ENCODE measurements around the gene ADARB2. TPM values are rescaled to one million over a fixed set of nuclear protein-coding genes. Genes with fewer than 3 reads are reported as not detected.
"Not testable (repeated sequence)": the region's sequence is repeated elsewhere in the genome, so short reads cannot be mapped to it uniquely, and the experiment has no call there.

Gene ADARB2
- total RNA-seq, 1 donor from 2014 or later: 1.8 TPM

- H3K4me1 Mint-ChIP-seq: peaks cover 18% of the 10 kb centered on the region
- TF ChIP-seq, protein P1, sequence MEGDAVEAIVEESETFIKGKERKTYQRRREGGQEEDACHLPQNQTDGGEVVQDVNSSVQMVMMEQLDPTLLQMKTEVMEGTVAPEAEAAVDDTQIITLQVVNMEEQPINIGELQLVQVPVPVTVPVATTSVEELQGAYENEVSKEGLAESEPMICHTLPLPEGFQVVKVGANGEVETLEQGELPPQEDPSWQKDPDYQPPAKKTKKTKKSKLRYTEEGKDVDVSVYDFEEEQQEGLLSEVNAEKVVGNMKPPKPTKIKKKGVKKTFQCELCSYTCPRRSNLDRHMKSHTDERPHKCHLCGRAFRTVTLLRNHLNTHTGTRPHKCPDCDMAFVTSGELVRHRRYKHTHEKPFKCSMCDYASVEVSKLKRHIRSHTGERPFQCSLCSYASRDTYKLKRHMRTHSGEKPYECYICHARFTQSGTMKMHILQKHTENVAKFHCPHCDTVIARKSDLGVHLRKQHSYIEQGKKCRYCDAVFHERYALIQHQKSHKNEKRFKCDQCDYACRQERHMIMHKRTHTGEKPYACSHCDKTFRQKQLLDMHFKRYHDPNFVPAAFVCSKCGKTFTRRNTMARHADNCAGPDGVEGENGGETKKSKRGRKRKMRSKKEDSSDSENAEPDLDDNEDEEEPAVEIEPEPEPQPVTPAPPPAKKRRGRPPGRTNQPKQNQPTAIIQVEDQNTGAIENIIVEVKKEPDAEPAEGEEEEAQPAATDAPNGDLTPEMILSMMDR (conservative IDR thresholded peaks at IDR 0.05): no peak
- H3K36me3 Mint-ChIP-seq (ENCODE audit: low read depth): no peaks in the 10 kb centered on the region
- no peak overlapping the region for H3K27ac Mint-ChIP-seq (ENCODE audit: unreplicated experiment)
- DNase-seq (ENCODE audit: low read depth, low spot score): no peak
- no peak overlapping the region for H3K4me3 Mint-ChIP-seq
- H3K9me3 Mint-ChIP-seq: no peaks in the 10 kb centered on the region
- H3K27me3 Mint-ChIP-seq (ENCODE audit: low read depth): peaks cover 7% of the 10 kb centered on the region
These were observed 275.3 kb downstream of the ADARB2 start for GRCh38 chr10:1462032-1462431.

DNA sequence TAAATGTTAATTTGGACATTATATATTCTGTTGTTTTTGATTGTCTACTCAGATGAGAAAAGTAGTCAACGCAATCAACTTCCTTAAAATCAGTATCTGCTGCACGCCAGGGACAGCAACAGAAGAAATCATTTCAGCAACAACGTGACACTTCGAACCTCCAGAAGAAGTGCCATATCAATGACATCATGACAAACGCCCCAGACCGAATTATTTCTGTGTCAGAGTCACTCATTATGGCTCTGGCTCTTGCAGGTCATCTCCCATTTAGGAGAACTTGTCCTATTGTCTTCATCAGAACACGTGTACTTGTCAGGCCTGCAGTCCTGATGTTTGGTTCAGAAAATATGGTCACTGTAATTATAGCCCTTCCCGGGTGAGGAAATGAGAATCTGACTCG, 276.3 kb downstream of the ADARB2 start:
- no peak overlapping the region for H3K4me3 Mint-ChIP-seq
- TF ChIP-seq, protein P1 (conservative IDR thresholded peaks at IDR 0.05): no peak
- no peak overlapping the region for H3K27ac Mint-ChIP-seq (ENCODE audit: unreplicated experiment)
- H3K9me3 Mint-ChIP-seq: no peaks in the 10 kb centered on the region
- H3K36me3 Mint-ChIP-seq (ENCODE audit: low read depth): no peaks in the 10 kb centered on the region
- peaks cover 15% of the 10 kb centered on the region for H3K4me1 Mint-ChIP-seq
- peaks cover 11% of the 10 kb centered on the region for H3K27me3 Mint-ChIP-seq (ENCODE audit: low read depth)
- DNase-seq (ENCODE audit: low read depth, low spot score): no peak

DNA sequence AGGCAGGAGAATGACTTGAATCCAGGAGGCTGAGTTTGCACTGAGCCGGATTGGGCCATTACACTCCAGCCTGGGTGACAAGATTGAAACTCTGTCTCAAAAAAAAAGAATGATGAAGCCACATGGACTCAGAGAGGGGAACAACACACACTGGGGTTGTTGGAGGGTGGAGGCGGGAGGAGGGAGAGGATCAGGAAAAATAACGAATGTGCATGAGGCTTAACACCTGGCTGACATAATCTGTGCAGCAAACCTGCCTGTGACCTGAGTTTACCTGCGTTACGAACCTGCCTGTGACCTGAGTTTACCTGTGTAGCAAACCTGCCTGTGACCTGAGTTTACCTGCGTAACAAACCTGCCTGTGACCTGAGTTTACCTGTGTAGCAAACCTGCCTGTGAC, 277.7 kb downstream of the ADARB2 start:
- DNase-seq (ENCODE audit: low read depth, low spot score); H3K36me3 Mint-ChIP-seq (ENCODE audit: low read depth); H3K4me3 Mint-ChIP-seq; H3K9me3 Mint-ChIP-seq; H3K27ac Mint-ChIP-seq (ENCODE audit: unreplicated experiment): not testable (repeated sequence)
- peaks cover 14% of the 10 kb centered on the region for H3K27me3 Mint-ChIP-seq (ENCODE audit: low read depth)
- H3K4me1 Mint-ChIP-seq: peaks cover 10% of the 10 kb centered on the region

- peaks cover 2% of the 10 kb centered on the region for H3K9me3 Mint-ChIP-seq
- DNase-seq (ENCODE audit: low read depth, low spot score): no peak
- H3K4me1 Mint-ChIP-seq: peaks cover 3% of the 10 kb centered on the region
- H3K27me3 Mint-ChIP-seq (ENCODE audit: low read depth): peaks cover 17% of the 10 kb centered on the region
- H3K27ac Mint-ChIP-seq (ENCODE audit: unreplicated experiment): no peak overlapping the region
- TF ChIP-seq, protein P1 (conservative IDR thresholded peaks at IDR 0.05): no peak
- no peak overlapping the region for H3K4me3 Mint-ChIP-seq
- no peaks in the 10 kb centered on the region for H3K36me3 Mint-ChIP-seq (ENCODE audit: low read depth)
These were observed 282.4 kb downstream of the ADARB2 start for GRCh38 chr10:1454951-1455350.

DNA sequence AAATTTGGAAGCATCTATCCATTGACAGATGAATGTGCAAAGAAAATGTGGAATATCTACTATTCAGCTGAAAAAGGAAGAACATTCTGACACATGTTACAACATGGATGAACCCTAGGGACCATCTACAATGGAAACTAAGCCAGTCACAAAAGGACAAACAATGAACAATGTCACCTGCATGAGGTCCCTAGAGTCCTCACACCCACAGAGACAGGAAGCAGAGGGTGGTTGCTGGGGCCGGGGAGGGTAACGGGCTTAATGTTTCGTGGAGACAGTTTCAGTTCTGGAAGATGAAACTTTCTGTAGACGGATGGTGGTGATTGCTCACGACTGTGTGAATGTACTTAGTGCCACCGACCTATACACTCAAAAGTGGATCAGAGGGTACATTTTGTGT, 282.9 kb downstream of the ADARB2 start:
- peaks cover 2% of the 10 kb centered on the region for H3K9me3 Mint-ChIP-seq
- peaks cover 17% of the 10 kb centered on the region for H3K27me3 Mint-ChIP-seq (ENCODE audit: low read depth)
- TF ChIP-seq, protein P1 (conservative IDR thresholded peaks at IDR 0.05): no peak
- no peaks in the 10 kb centered on the region for H3K36me3 Mint-ChIP-seq (ENCODE audit: low read depth)
- H3K4me1 Mint-ChIP-seq: peaks cover 3% of the 10 kb centered on the region
- no peak overlapping the region for H3K4me3 Mint-ChIP-seq
- DNase-seq (ENCODE audit: low read depth, low spot score): no peak
- H3K27ac Mint-ChIP-seq (ENCODE audit: unreplicated experiment): no peak overlapping the region

DNA sequence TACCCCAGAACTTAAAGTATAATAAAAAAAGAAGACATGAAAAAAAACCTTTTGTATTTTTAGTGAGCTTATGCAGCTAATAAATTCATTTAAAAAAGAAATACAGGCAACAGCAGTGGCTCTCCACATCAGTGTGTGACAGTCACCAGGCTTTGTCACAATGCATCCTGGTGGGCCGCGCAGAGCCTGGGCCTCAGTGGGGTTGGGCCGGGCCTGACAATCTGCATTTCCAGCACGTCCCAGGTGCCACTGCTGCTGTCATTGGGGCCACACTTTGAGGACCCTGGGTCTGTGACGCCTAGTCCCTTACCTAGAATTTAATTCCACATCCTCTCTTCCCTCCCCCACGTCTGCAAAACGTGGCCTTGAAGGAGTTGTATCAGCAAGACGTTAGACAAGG, 284.5 kb downstream of the ADARB2 start:
- H3K27me3 Mint-ChIP-seq (ENCODE audit: low read depth): peaks cover 13% of the 10 kb centered on the region
- H3K9me3 Mint-ChIP-seq: peaks cover 2% of the 10 kb centered on the region
- no peaks in the 10 kb centered on the region for H3K36me3 Mint-ChIP-seq (ENCODE audit: low read depth)
- H3K4me3 Mint-ChIP-seq: no peak overlapping the region
- peaks cover 3% of the 10 kb centered on the region for H3K4me1 Mint-ChIP-seq
- TF ChIP-seq, protein P1 (conservative IDR thresholded peaks at IDR 0.05): no peak
- H3K27ac Mint-ChIP-seq (ENCODE audit: unreplicated experiment): no peak overlapping the region
- DNase-seq (ENCODE audit: low read depth, low spot score): no peak
